CD4-positive, alpha-beta memory T cell (primary cell): Measurements from ENCODE around the gene TRIM26. TPM values are rescaled to one million over a fixed set of nuclear protein-coding genes. Genes with fewer than 3 reads are reported as not detected.
"Not testable (repeated sequence)": the region's sequence is repeated elsewhere in the genome, so short reads cannot be mapped to it uniquely, and the experiment has no call there.

Source experiments
- CTCF ChIA-PET: fragments of 350-600 bp; sonication (Branson Sonifier 250); formaldehyde crosslinking; loops from one replicate; lab custom pipeline; 2021; ENCODE audit warnings: inconsistent platforms; ENCODE audit not compliant: partially characterized antibody; lab: Charles Lee
- POLR2A ChIA-PET: fragments of 350-600 bp; sonication (Branson Sonifier 250); formaldehyde crosslinking; loops from one replicate; lab custom pipeline; 2021; ENCODE audit not compliant: partially characterized antibody; lab: Charles Lee
- DNase-seq, 5 donors: peaks; one replicate each; pipeline versions ENCODE4 v3.0.0 to v3.0.0-alpha.2; 2020 to 2022; ENCODE audit warnings: mixed read lengths in 1 of 5
- H3K27ac ChIP-seq: one replicate; pipeline ENCODE4 v1.7.0; 2013; ENCODE audit warnings: low read depth, low read length
- H3K27me3 ChIP-seq: 2 replicates; pipeline ENCODE4 v1.7.0; 2013; ENCODE audit warnings: mild to moderate bottlenecking, low read length, moderate library complexity; ENCODE audit not compliant: insufficient read depth
- H3K36me3 ChIP-seq: 2 replicates; pipeline ENCODE4 v1.7.0; 2013; ENCODE audit warnings: mild to moderate bottlenecking, low read length, moderate library complexity; ENCODE audit not compliant: insufficient read depth
- H3K4me1 ChIP-seq: 2 replicates; pipeline ENCODE4 v1.7.0; 2013; ENCODE audit warnings: mild to moderate bottlenecking, low read length, moderate library complexity; ENCODE audit not compliant: insufficient read depth
- H3K4me3 ChIP-seq, 2 donors: one replicate each; pipeline ENCODE4 v1.7.0; 2013; ENCODE audit warnings: low read length in 2 of 2, mild to moderate bottlenecking in 1 of 2
- H3K9me3 ChIP-seq, 2 donors: one replicate each; pipeline ENCODE4 v1.7.0; 2013; ENCODE audit warnings: low read length in 2 of 2, control low read depth in 1 of 2; ENCODE audit not compliant: control insufficient read depth in 1 of 2
- H3K27ac Mint-ChIP-seq, 7 donors: one replicate each; pipeline ENCODE4 v1.8.0; 2020 to 2021; ENCODE audit warnings: mixed read lengths in 7 of 7, mild to moderate bottlenecking in 6 of 7, inconsistent platforms in 3 of 7, moderate library complexity in 3 of 7
- H3K27me3 Mint-ChIP-seq, 2 donors: one replicate each; pipeline ENCODE4 v1.8.0; 2020 to 2021; ENCODE audit warnings: mixed read lengths in 2 of 2
- H3K36me3 Mint-ChIP-seq, 2 donors: one replicate each; pipeline ENCODE4 v1.8.0; 2020 to 2021; ENCODE audit warnings: mixed read lengths in 2 of 2, inconsistent platforms in 1 of 2, mild to moderate bottlenecking in 1 of 2
- H3K4me1 Mint-ChIP-seq, 4 donors: one replicate each; pipeline ENCODE4 v1.8.0; 2020 to 2021; ENCODE audit warnings: mixed read lengths in 4 of 4, mild to moderate bottlenecking in 1 of 4
- H3K4me3 Mint-ChIP-seq, 8 donors: one replicate each; pipeline ENCODE4 v1.8.0; 2020 to 2021; ENCODE audit warnings: mixed read lengths in 8 of 8, mild to moderate bottlenecking in 7 of 8, moderate library complexity in 6 of 8, inconsistent platforms in 3 of 8
- H3K9me3 Mint-ChIP-seq, 8 donors: one replicate each; pipeline ENCODE4 v1.8.0; 2020 to 2021; ENCODE audit warnings: mixed read lengths in 8 of 8, mild to moderate bottlenecking in 5 of 8, inconsistent platforms in 3 of 8, moderate library complexity in 1 of 8
- intact Hi-C: fragments of 100-400 bp; cut with micrococcal nuclease; formaldehyde crosslinking; loops from one replicate; pipeline ENCODE4 v1.15.1; 2023
- polyA plus RNA-seq, 2 donors: library from polyadenylated mRNA; unstranded; fragments of 300-500 nt; fragmentation: Illumina TruSeq; gene quantifications; one replicate each; pipeline ENCODE4 v1.2.3, GENCODE V29; 2021
- total RNA-seq, 2 experiments: library from RNA; stranded (reverse); gene quantifications; one replicate each; pipeline ENCODE4 v1.2.3, GENCODE V29; 2021

TRIM26 gene
- total and polyA plus RNA-seq, 4 experiments from 2014 or later = 17.3 to 60.7 (median 55.5) TPM

GRCh38 chr6:30221956-30222355 lies 8.8 kb upstream of the TRIM26 start:
- not testable (repeated sequence) for H3K4me1 Mint-ChIP-seq
- peak overlapping the region in 1 of 7 donors; percentile 55 for H3K27ac Mint-ChIP-seq

GRCh38 chr6:30221395-30221794 lies 8.2 kb upstream of the TRIM26 start:
- peaks cover 0 to 22% (median 16%) of the 10 kb centered on the region in 8 donors for H3K9me3 Mint-ChIP-seq
- H3K36me3 ChIP-seq, H3K4me1 Mint-ChIP-seq, H3K4me3 Mint-ChIP-seq, H3K4me1 ChIP-seq, H3K9me3 ChIP-seq, H3K36me3 Mint-ChIP-seq, H3K4me3 ChIP-seq, intact Hi-C loops, H3K27ac ChIP-seq, H3K27me3 Mint-ChIP-seq, POLR2A ChIA-PET, DNase-seq, H3K27me3 ChIP-seq: not testable (repeated sequence)
- CTCF ChIA-PET = interaction anchor here (1.0 to 3.4 kb wide), 8 partner anchors 8 to 182 kb away, joined by 3 to 31 read pairs (median 3); no protein-coding TSS in a partner anchor
- H3K27ac Mint-ChIP-seq = peak overlapping the region in 1 of 7 donors; percentile 55

More at GRCh38 chr6:30221956-30222355, 8.8 kb upstream of the TRIM26 start:
- H3K27me3 Mint-ChIP-seq, DNase-seq, H3K27me3 ChIP-seq, H3K36me3 ChIP-seq, H3K36me3 Mint-ChIP-seq, H3K4me3 Mint-ChIP-seq, intact Hi-C loops, H3K27ac ChIP-seq, H3K4me1 ChIP-seq, H3K9me3 ChIP-seq, H3K4me3 ChIP-seq: not testable (repeated sequence)
- peaks cover 0 to 22% (median 16%) of the 10 kb centered on the region in 8 donors for H3K9me3 Mint-ChIP-seq
- ChIA-PET POLR2A (interaction anchor here (1.2 kb wide), 1 partner anchor 8 kb away, joined by 3 read pairs; no protein-coding TSS in a partner anchor), CTCF (interaction anchor here (1.2 kb wide), 1 partner anchor 9 kb away, joined by 4 read pairs; no protein-coding TSS in a partner anchor)

DNA sequence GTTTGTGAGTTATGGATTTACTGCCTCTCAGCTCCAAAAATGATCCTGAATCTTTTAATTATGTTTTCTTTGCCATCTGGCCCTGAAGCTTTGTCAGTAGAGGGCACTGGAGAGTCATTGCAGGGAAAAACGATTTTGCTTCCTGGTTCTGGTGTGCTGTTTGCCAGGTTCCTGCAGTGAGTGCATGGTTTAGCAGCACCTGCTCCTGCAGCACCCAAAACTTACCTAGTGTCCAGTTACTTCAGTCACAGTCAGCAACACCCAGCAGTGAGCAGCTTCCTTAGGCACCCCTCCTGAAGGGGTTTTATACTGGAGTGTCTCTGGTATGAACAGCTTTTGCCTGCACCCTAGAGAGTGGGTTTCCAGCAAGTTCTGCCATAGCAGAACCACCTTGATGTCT lies 6.0 kb upstream of the TRIM26 start:
- ChIA-PET CTCF (interaction anchor here (0.7 to 3.4 kb wide), 11 partner anchors 9 to 179 kb away, joined by 3 to 31 read pairs (median 4); no protein-coding TSS in a partner anchor), POLR2A (interaction anchor here (0.9 to 1.2 kb wide), 3 partner anchors 8 to 107 kb away, joined by 3 read pairs; partner anchors contain the start of gene TRIM39)
- Mint-ChIP-seq H3K27me3 (no peaks in the 10 kb centered on the region), H3K4me1 (peaks cover 15 to 23% (median 17%) of the 10 kb centered on the region in 4 donors), H3K36me3 (peaks cover 5 to 6% of the 10 kb centered on the region in 2 donors), H3K9me3 (peaks cover 0 to 18% (median 14%) of the 10 kb centered on the region in 8 donors), H3K27ac (peak overlapping the region in 3 of 7 donors; percentile 62 to 73 (median 72)), H3K4me3 (no peak overlapping the region)
- intact Hi-C loops = loop anchor here (1.0 kb wide), 2 partner anchors 40 to 178 kb away; no protein-coding TSS in a partner anchor
- peak; percentile 50 to 68 (median 55) for DNase-seq
- Histone ChIP-seq H3K9me3 (peaks cover 0 to 3% of the 10 kb centered on the region in 2 donors), H3K4me3 (no peak overlapping the region), H3K27me3 (no peaks in the 10 kb centered on the region), H3K4me1 (peaks cover 9% of the 10 kb centered on the region), H3K27ac (no peak overlapping the region), H3K36me3 (no peaks in the 10 kb centered on the region)

DNA sequence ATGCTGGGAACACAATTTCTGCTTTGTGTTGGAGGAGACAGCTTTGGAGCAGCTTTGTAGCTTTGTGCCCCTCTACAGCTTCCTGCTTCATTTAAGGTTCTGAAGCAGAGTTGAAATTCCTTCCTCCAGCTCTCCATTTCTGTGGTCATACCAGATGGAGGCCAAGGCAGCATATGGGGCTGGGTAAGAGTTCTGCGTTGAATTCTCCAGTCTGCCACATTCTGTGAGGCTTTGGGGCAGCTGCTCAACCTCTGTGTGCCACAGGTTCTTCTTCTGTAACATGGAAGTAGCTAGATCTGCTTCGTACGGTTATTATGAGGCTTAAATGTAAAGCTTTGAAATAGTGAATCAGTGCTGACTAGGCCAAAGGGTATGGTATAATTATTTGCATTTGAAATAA lies 2.9 kb upstream of the TRIM26 start:
- H3K27me3 ChIP-seq = no peaks in the 10 kb centered on the region
- peaks cover 29 to 49% (median 33%) of the 10 kb centered on the region in 4 donors for H3K4me1 Mint-ChIP-seq
- intact Hi-C loops = no loop called here
- DNase-seq = no peak
- CTCF ChIA-PET = interaction anchor here (0.6 to 2.9 kb wide), 5 partner anchors 8 to 184 kb away, joined by 3 to 14 read pairs (median 3); no protein-coding TSS in a partner anchor
- H3K36me3 ChIP-seq = no peaks in the 10 kb centered on the region
- H3K9me3 ChIP-seq = no peaks in the 10 kb centered on the region
- peak overlapping the region in 4 of 7 donors; percentile 70 to 99 (median 80) for H3K27ac Mint-ChIP-seq
- H3K36me3 Mint-ChIP-seq = peaks cover 0 to 12% of the 10 kb centered on the region in 2 donors
- H3K9me3 Mint-ChIP-seq = no peaks in the 10 kb centered on the region
- POLR2A ChIA-PET = interaction anchor here (1.2 kb wide), 1 partner anchor 110 kb away, joined by 6 read pairs; the partner anchor contains the start of gene TRIM39
- H3K4me3 ChIP-seq = no peak overlapping the region
- H3K27ac ChIP-seq = no peak overlapping the region
- peaks cover 24% of the 10 kb centered on the region for H3K4me1 ChIP-seq
- peak overlapping the region in 3 of 8 donors; percentile 43 to 78 (median 66) for H3K4me3 Mint-ChIP-seq
- H3K27me3 Mint-ChIP-seq = no peaks in the 10 kb centered on the region

- H3K4me3 Mint-ChIP-seq = peak overlapping the region; percentile 94 to 99 (median 98)
- Histone ChIP-seq H3K27ac (peak overlapping the region; percentile 97), H3K4me1 (peaks cover 38% of the 10 kb centered on the region), H3K27me3 (no peaks in the 10 kb centered on the region), H3K4me3 (peak overlapping the region; percentile 26 to 84), H3K36me3 (no peaks in the 10 kb centered on the region), H3K9me3 (no peaks in the 10 kb centered on the region)
- H3K27me3 Mint-ChIP-seq = no peaks in the 10 kb centered on the region
- CTCF ChIA-PET = interaction anchor here (1.2 kb wide), 1 partner anchor 112 kb away, joined by 3 read pairs; the partner anchor contains the start of gene TRIM39
- POLR2A ChIA-PET = interaction anchor here (0.7 to 3.3 kb wide), 17 partner anchors 8 to 984 kb away, joined by 3 to 46 read pairs (median 5); partner anchors contain the start of genes POLR1H, PPP1R11, RPP21 and TRIM39
- H3K4me1 Mint-ChIP-seq = peaks cover 40 to 62% (median 46%) of the 10 kb centered on the region in 4 donors
- peak overlapping the region; percentile 98 to 100 (median 99) for H3K27ac Mint-ChIP-seq
- no peaks in the 10 kb centered on the region for H3K9me3 Mint-ChIP-seq
- intact Hi-C loops = loop anchor here (1.0 kb wide), 1 partner anchor 112 kb away; the partner anchor contains the start of gene TRIM39
- no peak for DNase-seq
- H3K36me3 Mint-ChIP-seq = peaks cover 0 to 16% of the 10 kb centered on the region in 2 donors
Observed at GRCh38 chr6:30214657-30214982, 1.4 kb upstream of the TRIM26 start.

- Histone ChIP-seq H3K4me3 (peak overlapping the region; percentile 78 to 84), H3K4me1 (peaks cover 39% of the 10 kb centered on the region), H3K27me3 (no peaks in the 10 kb centered on the region), H3K36me3 (no peaks in the 10 kb centered on the region), H3K27ac (peak overlapping the region; percentile 97), H3K9me3 (no peaks in the 10 kb centered on the region)
- DNase-seq = peak; percentile 74 to 84 (median 77)
- CTCF ChIA-PET = interaction anchor here (1.2 to 1.4 kb wide), 3 partner anchors 10 to 112 kb away, joined by 3 to 4 read pairs (median 3); partner anchors contain the start of gene TRIM39
- Mint-ChIP-seq H3K4me1 (peaks cover 40 to 64% (median 45%) of the 10 kb centered on the region in 4 donors), H3K9me3 (no peaks in the 10 kb centered on the region), H3K27ac (peak overlapping the region; percentile 98 to 100 (median 99)), H3K4me3 (peak overlapping the region; percentile 94 to 99 (median 98)), H3K36me3 (peaks cover 0 to 19% of the 10 kb centered on the region in 2 donors), H3K27me3 (no peaks in the 10 kb centered on the region)
- intact Hi-C loops = loop anchor here (1.0 to 2.0 kb wide), 3 partner anchors 112 to 147 kb away; partner anchors contain the start of genes PPP1R11, RPP21 and TRIM39
- POLR2A ChIA-PET = interaction anchor here (0.7 to 3.3 kb wide), 22 partner anchors 8 to 1947 kb away, joined by 3 to 46 read pairs (median 4); partner anchors contain the start of genes MDC1, POLR1H, PPP1R11 and RPP21
Observed at GRCh38 chr6:30213957-30214656, 901 bp upstream of the TRIM26 start.
